ENCODE results near the gene ENPP1.

ENPP1 gene

GRCh38 chr6:131828951-131829350 is 21.1 kb downstream of the ENPP1 start:
- no peaks in the 10 kb centered on the region for H3K27me3 ChIP-seq
- no peaks in the 10 kb centered on the region for H3K36me3 ChIP-seq
- H3K4me1 ChIP-seq = no peaks in the 10 kb centered on the region
- no peak overlapping the region for H3K4me3 ChIP-seq (ENCODE audit: low read depth, low read length)
- DNase-seq = no peak
- no peak for TF ChIP-seq CTCF (IDR thresholded peaks at IDR 0.05; ENCODE audit: low read depth, low read length)
- no peaks in the 10 kb centered on the region for H3K9me3 ChIP-seq

GRCh38 chr6:131831392-131831791 is 23.6 kb downstream of the ENPP1 start:
- Histone ChIP-seq H3K4me3 (ENCODE audit: low read depth, low read length) (no peak overlapping the region), H3K9me3 (no peaks in the 10 kb centered on the region), H3K4me1 (no peaks in the 10 kb centered on the region), H3K36me3 (no peaks in the 10 kb centered on the region), H3K27me3 (no peaks in the 10 kb centered on the region)
- no peak for TF ChIP-seq CTCF (IDR thresholded peaks at IDR 0.05; ENCODE audit: low read depth, low read length)
- no peak for DNase-seq

- Histone ChIP-seq H3K27me3 (no peaks in the 10 kb centered on the region), H3K4me3 (ENCODE audit: low read depth, low read length) (no peak overlapping the region), H3K36me3 (no peaks in the 10 kb centered on the region), H3K9me3 (no peaks in the 10 kb centered on the region), H3K4me1 (no peaks in the 10 kb centered on the region)
- no peak for DNase-seq
- TF ChIP-seq CTCF (IDR thresholded peaks at IDR 0.05; ENCODE audit: low read depth, low read length) = no peak
These were observed 24.1 kb downstream of the ENPP1 start for GRCh38 chr6:131831886-131832285.

GRCh38 chr6:131832363-131832762 is 24.5 kb downstream of the ENPP1 start:
- H3K4me3 ChIP-seq (ENCODE audit: low read depth, low read length) = no peak overlapping the region
- DNase-seq = no peak
- TF ChIP-seq CTCF (IDR thresholded peaks at IDR 0.05; ENCODE audit: low read depth, low read length) = no peak

GRCh38 chr6:131838051-131838450 is 30.2 kb downstream of the ENPP1 start:
- H3K27me3 ChIP-seq = 0 out of 2 replicates have a peak, but pooled peaks cover 4% of the 10 kb centered on the region
- H3K4me3 ChIP-seq (ENCODE audit: low read depth, low read length) = no peak overlapping the region
- no peaks in the 10 kb centered on the region for H3K4me1 ChIP-seq
- no peak for DNase-seq
- TF ChIP-seq CTCF (IDR thresholded peaks at IDR 0.05; ENCODE audit: low read depth, low read length) = no peak
- no peaks in the 10 kb centered on the region for H3K9me3 ChIP-seq
- no peaks in the 10 kb centered on the region for H3K36me3 ChIP-seq

More at GRCh38 chr6:131832363-131832762, 24.5 kb downstream of the ENPP1 start:
- Histone ChIP-seq H3K9me3 (no peaks in the 10 kb centered on the region), H3K4me1 (no peaks in the 10 kb centered on the region), H3K36me3 (no peaks in the 10 kb centered on the region), H3K27me3 (no peaks in the 10 kb centered on the region)

- no peaks in the 10 kb centered on the region for H3K9me3 ChIP-seq
- DNase-seq = no peak
- no peaks in the 10 kb centered on the region for H3K36me3 ChIP-seq
- TF ChIP-seq CTCF (IDR thresholded peaks at IDR 0.05; ENCODE audit: low read depth, low read length) = no peak
- 0 out of 2 replicates have a peak, but pooled peaks cover 4% of the 10 kb centered on the region for H3K27me3 ChIP-seq
- no peak overlapping the region for H3K4me3 ChIP-seq (ENCODE audit: low read depth, low read length)
- no peaks in the 10 kb centered on the region for H3K4me1 ChIP-seq
These were observed 31.6 kb downstream of the ENPP1 start for GRCh38 chr6:131839388-131839787.

Measured in BE2C (cell line).